PC-9 (cell line): Measurements from ENCODE around the gene SOAT2. TPM values are rescaled to one million over a fixed set of nuclear protein-coding genes. Genes with fewer than 3 reads are reported as not detected.

Source experiments
- Bru-seq: library from RNA; stranded (reverse); fragments of 400-500 nt; gene quantifications from one replicate; lab custom pipeline; 2021; lab: Mats Ljungman, UMichigan
- BruChase-seq, 2 experiments: library from RNA; stranded (reverse); fragments of 400-500 nt; gene quantifications; one replicate each; lab custom pipeline; 2021; lab: Mats Ljungman, UMichigan
- BruUV-seq: library from RNA; stranded (reverse); fragments of 400-500 nt; replicated peaks from 2 replicates; lab custom pipeline; 2021; lab: Mats Ljungman, UMichigan
- CTCF ChIA-PET: fragments of 300-600 bp; sonication (Branson Sonifier 250); formaldehyde crosslinking; loops from one replicate; lab custom pipeline; 2022; ENCODE audit warnings: antibody characterized with exemption; lab: Charles Lee
- POLR2A ChIA-PET: fragments of 300-600 bp; sonication (Branson Sonifier 250); formaldehyde crosslinking; loops from one replicate; lab custom pipeline; 2022; ENCODE audit warnings: antibody characterized with exemption; ENCODE audit not compliant: unreplicated experiment; lab: Charles Lee
- DNase-seq, 2 experiments: peaks; one replicate each; pipeline versions ENCODE4 v3.0.0 to v3.0.0-alpha.2; 2015 to 2022; ENCODE audit warnings: mixed read lengths in 1 of 2
- H2AFZ ChIP-seq: fragments of 200-600 bp; sonication (generic); 2 replicates; pipeline ENCODE4 v1.8.1; 2017; ENCODE audit warnings: antibody characterized with exemption
- H3F3A ChIP-seq: fragments of 200-600 bp; sonication (generic); 2 replicates; pipeline ENCODE4 v1.8.1; 2017; ENCODE audit warnings: antibody characterized with exemption, mild to moderate bottlenecking, low read depth; ENCODE audit not compliant: insufficient read depth
- H3K27ac ChIP-seq: fragments of 200-600 bp; sonication (generic); 2 replicates; pipeline ENCODE4 v1.6.1; 2016; ENCODE audit warnings: mixed run types
- H3K27me3 ChIP-seq: fragments of 200-600 bp; sonication (generic); 2 replicates; pipeline ENCODE4 v1.6.1; 2016; ENCODE audit warnings: low read depth, mixed run types; ENCODE audit not compliant: insufficient read depth
- H3K36me3 ChIP-seq: fragments of 200-600 bp; sonication (generic); 2 replicates; pipeline ENCODE4 v1.6.1; 2016; ENCODE audit warnings: low read depth, mixed run types
- H3K4me1 ChIP-seq: fragments of 200-600 bp; sonication (generic); replicated peaks from 2 replicates; pipeline ENCODE4 v1.6.1; 2016; ENCODE audit warnings: mixed run types; ENCODE audit not compliant: insufficient read depth
- H3K4me2 ChIP-seq: fragments of 200-600 bp; sonication (generic); 2 replicates; pipeline ENCODE4 v1.6.1; 2017; ENCODE audit warnings: mixed run types
- H3K4me3 ChIP-seq: fragments of 200-600 bp; sonication (generic); 2 replicates; pipeline ENCODE4 v1.6.1; 2016; ENCODE audit warnings: mixed run types
- H3K79me2 ChIP-seq: fragments of 200-600 bp; sonication (generic); 2 replicates; pipeline ENCODE4 v1.6.1; 2017; ENCODE audit warnings: low read depth, mixed run types
- H3K9me2 ChIP-seq: fragments of 200-600 bp; sonication (generic); 2 replicates; pipeline ENCODE4 v1.8.1; 2017; ENCODE audit warnings: mild to moderate bottlenecking; ENCODE audit not compliant: insufficient read depth
- H3K9me3 ChIP-seq: fragments of 200-600 bp; sonication (generic); 2 replicates; pipeline ENCODE4 v1.8.1; 2016; ENCODE audit warnings: low read depth; ENCODE audit not compliant: insufficient read depth
- H4K20me1 ChIP-seq: fragments of 200-600 bp; sonication (generic); 2 replicates; pipeline ENCODE4 v1.8.1; 2017; ENCODE audit not compliant: insufficient read depth
- EZH2 ChIP-seq: fragments of 200-600 bp; sonication (generic); IDR thresholded peaks from 2 replicates; pipeline ENCODE4 v1.8.0; 2017; ENCODE audit warnings: antibody characterized with exemption, low read depth
- intact Hi-C: fragments of 100-400 bp; cut with micrococcal nuclease; formaldehyde crosslinking; loops from one replicate; pipeline ENCODE4 v1.10.0; 2022; ENCODE audit not compliant: unreplicated experiment
- long read RNA-seq: library from polyadenylated mRNA; stranded (forward); transcript quantifications from one replicate; pipeline ENCODE4 v2.0.0, GENCODE V29; 2022
- total RNA-seq: library from RNA; stranded (reverse); gene quantifications from 2 replicates; pipeline ENCODE4 v1.2.3, GENCODE V29; 2021
- TF ChIP-seq, protein P1 (sequence below): fragments of 200-600 bp; sonication (generic); conservative IDR thresholded peaks from 2 replicates; pipeline ENCODE4 v1.6.1; 2017; ENCODE audit warnings: mixed run types, antibody characterized with exemption, mild to moderate bottlenecking, moderate library complexity

The SOAT2 gene, protein sequence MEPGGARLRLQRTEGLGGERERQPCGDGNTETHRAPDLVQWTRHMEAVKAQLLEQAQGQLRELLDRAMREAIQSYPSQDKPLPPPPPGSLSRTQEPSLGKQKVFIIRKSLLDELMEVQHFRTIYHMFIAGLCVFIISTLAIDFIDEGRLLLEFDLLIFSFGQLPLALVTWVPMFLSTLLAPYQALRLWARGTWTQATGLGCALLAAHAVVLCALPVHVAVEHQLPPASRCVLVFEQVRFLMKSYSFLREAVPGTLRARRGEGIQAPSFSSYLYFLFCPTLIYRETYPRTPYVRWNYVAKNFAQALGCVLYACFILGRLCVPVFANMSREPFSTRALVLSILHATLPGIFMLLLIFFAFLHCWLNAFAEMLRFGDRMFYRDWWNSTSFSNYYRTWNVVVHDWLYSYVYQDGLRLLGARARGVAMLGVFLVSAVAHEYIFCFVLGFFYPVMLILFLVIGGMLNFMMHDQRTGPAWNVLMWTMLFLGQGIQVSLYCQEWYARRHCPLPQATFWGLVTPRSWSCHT
- total RNA-seq = 0.70 and 0.79 TPM in 2 replicates
- percentile 41 among the genes with signal in this experiment for Bru-seq, nascent RNA
- percentile 47 among the genes with signal in this experiment for BruChase-seq, experiment 1, labeled RNA remaining after a 2-hour chase
- percentile 39 among the genes with signal in this experiment for BruChase-seq, experiment 2, labeled RNA remaining after a 6-hour chase
- long read RNA-seq, partial matches to known transcripts = 0 of 4 reads
- long read RNA-seq, other reads (novel, unspliced or antisense) = 4 of 4 reads

DNA sequence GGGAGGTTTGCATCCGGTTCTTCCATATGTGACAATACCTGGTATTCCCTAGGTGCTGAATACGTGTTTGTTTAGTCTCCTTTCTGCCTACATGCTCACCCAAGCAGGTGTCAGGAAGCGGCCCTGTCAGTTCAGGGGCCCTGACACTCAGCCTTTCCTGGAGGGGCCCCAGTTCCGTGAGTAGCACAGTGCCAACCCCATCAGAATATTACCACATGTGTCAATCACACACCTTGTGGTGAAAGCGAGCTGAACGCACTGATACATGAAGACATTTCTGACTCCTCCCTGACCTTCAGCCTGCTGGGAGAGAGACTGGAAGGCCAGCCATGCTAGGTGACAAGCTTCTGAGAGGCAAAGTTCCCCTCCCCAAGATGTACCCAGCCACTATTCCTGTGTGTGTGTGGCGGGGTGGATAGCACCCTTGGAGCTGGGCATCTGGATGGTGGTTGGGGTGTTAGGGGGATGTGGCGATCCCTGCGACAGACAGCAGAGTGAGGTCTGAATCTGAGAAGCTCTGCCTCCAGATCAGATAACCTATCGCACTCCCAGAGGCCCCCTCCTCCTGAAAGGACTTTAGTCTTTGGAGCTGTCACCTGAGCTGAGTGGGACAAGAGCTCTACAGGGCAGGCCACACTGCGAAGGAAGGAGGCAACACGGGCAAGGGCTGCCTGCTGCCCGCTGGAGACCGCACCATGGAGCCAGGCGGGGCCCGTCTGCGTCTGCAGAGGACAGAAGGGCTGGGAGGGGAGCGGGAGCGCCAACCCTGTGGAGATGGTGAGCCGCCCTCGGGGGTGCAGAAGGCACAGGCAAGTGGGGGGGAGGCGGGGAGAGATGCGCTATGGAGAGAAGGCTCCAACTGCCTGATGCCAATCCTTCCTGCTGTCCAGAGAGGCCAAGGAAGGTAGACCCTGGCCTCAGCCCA, at the start of gene SOAT2:
Gene SOAT2 (plus strand): TSS at position 604 of the 925 bp plus-strand sequence. CDS start 92 bp downstream, at position 696.
- no peak for TF ChIP-seq EZH2
- TF ChIP-seq, protein P1, sequence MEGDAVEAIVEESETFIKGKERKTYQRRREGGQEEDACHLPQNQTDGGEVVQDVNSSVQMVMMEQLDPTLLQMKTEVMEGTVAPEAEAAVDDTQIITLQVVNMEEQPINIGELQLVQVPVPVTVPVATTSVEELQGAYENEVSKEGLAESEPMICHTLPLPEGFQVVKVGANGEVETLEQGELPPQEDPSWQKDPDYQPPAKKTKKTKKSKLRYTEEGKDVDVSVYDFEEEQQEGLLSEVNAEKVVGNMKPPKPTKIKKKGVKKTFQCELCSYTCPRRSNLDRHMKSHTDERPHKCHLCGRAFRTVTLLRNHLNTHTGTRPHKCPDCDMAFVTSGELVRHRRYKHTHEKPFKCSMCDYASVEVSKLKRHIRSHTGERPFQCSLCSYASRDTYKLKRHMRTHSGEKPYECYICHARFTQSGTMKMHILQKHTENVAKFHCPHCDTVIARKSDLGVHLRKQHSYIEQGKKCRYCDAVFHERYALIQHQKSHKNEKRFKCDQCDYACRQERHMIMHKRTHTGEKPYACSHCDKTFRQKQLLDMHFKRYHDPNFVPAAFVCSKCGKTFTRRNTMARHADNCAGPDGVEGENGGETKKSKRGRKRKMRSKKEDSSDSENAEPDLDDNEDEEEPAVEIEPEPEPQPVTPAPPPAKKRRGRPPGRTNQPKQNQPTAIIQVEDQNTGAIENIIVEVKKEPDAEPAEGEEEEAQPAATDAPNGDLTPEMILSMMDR = no peak
- Histone ChIP-seq H3K4me2 (no peak within 1 kb of the TSS), H3K9me3 (no peaks in the 10 kb centered on the region), H3K9me2 (no peaks in the 10 kb centered on the region), H3K36me3 (0 out of 2 replicates have a peak, but pooled peaks cover 6% of the 10 kb centered on the region), H3K4me1 (peaks cover 11% of the 10 kb centered on the region), H3K4me3 (no peak within 1 kb of the TSS), H3K79me2 (no peaks in the 10 kb centered on the region; the same call in 1 of the 2 replicates), H3F3A (peaks cover 17% of the 10 kb centered on the region; the same call in 1 of the 2 replicates), H2AFZ (no peak within 1 kb of the TSS), H3K27me3 (no peaks in the 10 kb centered on the region), H3K27ac (no peak within 1 kb of the TSS), H4K20me1 (no peaks in the 10 kb centered on the region)
- BruUV-seq = no TSS peak
- DNase-seq = no peak
- ChIA-PET CTCF (interaction anchor here (0.6 kb wide), 1 partner anchor 14 kb away, joined by 3 read pairs; no protein-coding TSS in a partner anchor), POLR2A (interaction anchor here (0.6 to 1.2 kb wide), 3 partner anchors 24 to 872 kb away, joined by 6 to 24 read pairs (median 20); partner anchors contain the start of genes HOTAIR and SPRYD3)
- intact Hi-C loops = no loop called here

- peak overlapping the region; percentile 85 for H2AFZ ChIP-seq
- ChIA-PET POLR2A (interaction anchor here (0.6 to 1.3 kb wide), 11 partner anchors 8 to 1435 kb away, joined by 3 to 30 read pairs (median 4); partner anchors contain the start of gene KRT8), CTCF (interaction anchor here (0.6 to 1.5 kb wide), 11 partner anchors 12 to 299 kb away, joined by 3 to 22 read pairs (median 6); partner anchors contain the start of genes AAAS, EIF4B and SPRYD3)
- no TSS peak for BruUV-seq
- H3K27me3 ChIP-seq = no peaks in the 10 kb centered on the region
- peak overlapping the region; percentile 83 for H3K4me2 ChIP-seq
- no peaks in the 10 kb centered on the region for H3K36me3 ChIP-seq
- peaks cover 19% of the 10 kb centered on the region for H3K4me1 ChIP-seq
- DNase-seq = peak; percentile 87 to 94
- H3K27ac ChIP-seq = peak overlapping the region; percentile 71
- no peaks in the 10 kb centered on the region for H3K9me3 ChIP-seq
- peak overlapping the region; percentile 95 for H3K4me3 ChIP-seq
- TF ChIP-seq, protein P1 = no peak
- no peak for TF ChIP-seq EZH2
- peaks cover 25% of the 10 kb centered on the region; the same call in 1 of the 2 replicates for H3F3A ChIP-seq
- peaks cover 10% of the 10 kb centered on the region; the same call in 1 of the 2 replicates for H4K20me1 ChIP-seq
- no peaks in the 10 kb centered on the region for H3K9me2 ChIP-seq
- intact Hi-C loops = loop anchor here (5.0 kb wide), 1 partner anchor 243 kb away; the partner anchor contains the start of genes MYG1 and PFDN5
- H3K79me2 ChIP-seq = peaks cover 12% of the 10 kb centered on the region
Measured at GRCh38 chr12:53054112-53054878, 49.0 kb upstream of the SOAT2 start.
